ENCODE data around the gene FNBP1L.

GRCh38 chr1:93588955-93589354, 141.0 kb downstream of the FNBP1L start:
- TF ChIP-seq CTCF (IDR thresholded peaks at IDR 0.05; ENCODE audit: low read length) (no peak), EZH2 (optimal IDR thresholded peaks at IDR 0.05; ENCODE audit: low read depth, low read length) (no peak)

Measured in MM.1S (cell line).